ENCODE data around the gene PGGHG.
A peak's percentile ranks its signal among the peaks of the same experiment; 100 is the strongest.
"Not testable (repeated sequence)": the region's sequence is repeated elsewhere in the genome, so short reads cannot be mapped to it uniquely, and the experiment has no call there.

PGGHG gene

DNA sequence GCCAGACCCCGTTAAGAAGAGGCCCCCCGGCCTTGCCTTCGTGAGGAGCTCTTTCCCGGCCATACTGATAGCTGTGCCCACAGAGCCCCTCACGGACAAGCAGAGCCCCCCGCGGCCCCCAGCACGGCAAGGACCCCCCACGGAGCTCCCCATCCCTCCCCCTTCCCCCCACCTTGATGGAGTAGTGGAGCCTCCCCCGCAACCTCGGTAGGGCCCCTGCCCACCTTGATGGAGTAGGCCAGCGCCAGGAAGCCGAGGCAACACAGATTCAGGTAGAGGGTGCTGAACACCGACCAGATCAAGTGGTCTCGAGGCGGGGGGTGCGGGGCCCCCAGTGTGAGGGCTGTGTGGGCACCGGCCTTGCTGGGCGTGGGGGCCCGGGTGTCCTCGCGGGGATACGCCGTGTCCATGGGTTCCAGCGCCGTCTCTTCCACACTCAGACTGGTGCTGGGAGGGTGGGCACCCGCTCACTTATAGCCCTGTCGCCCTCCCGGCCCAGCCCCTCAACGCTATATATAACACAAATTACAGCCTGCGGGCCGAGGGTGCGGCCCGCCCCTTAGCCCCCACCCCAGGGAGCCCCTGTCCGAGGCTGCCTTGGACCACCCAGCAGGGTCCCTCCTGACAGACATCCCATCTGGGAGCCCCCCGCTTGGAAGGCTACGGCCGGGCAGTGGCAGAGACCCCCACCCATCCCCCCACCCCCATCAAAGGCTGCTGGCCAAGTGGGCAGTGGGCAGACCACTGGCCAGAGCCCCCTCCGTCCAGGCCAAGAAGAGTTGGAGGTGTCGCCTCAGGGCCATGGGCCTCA lies 10.4 kb downstream of the PGGHG start, which contains the start of gene IFITM5:
Gene IFITM5 (minus strand): TSS at position 446 of the 811 bp plus-strand sequence. CDS start 36 bp downstream, at position 410.
- DNase-seq = no peak

DNA sequence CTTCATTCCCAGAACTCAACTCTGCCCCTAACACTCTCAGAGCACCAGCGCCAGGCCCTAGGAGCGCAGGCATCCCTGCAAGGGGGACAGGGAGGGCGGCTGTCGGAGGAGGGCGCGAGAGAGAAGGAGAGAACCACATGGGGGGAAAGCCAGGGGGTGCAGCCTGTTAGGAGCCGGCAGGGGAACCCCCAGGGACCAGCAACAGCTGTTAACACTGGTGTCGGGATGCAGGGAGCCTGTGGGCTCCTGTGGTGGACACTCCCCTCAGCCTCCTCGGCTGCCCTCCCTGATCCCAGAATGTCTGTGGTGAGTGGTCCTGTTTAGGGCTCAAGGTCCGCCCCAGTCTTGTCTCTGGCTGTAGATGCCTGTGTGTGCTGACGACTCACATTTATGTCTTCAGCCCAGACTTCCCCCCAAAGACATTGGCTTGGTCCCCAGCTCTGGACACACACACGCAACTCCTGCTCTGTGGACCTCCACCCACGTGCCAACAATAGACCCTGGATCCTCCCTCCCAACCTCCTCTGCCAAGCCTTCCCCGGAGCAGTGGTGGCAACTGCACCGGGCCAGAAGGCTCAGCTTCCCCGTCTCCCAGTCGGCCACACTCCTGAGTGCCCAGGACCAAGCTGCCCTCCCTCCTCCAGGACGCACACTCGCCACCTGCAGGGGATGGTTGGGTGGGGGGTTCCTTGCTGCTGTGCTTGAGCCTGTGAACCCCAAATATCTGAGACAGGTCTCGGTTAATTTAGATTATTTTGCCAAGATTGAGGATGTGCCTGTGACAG lies 11.2 kb downstream of the PGGHG start:
- no peak for DNase-seq

GRCh38 chr11:303363-303762 lies 14.4 kb downstream of the PGGHG start:
- no peak for DNase-seq

- no peak for DNase-seq
Measured at GRCh38 chr11:304061-304506, 15.2 kb downstream of the PGGHG start.

- DNase-seq = peak; percentile 6 to 42 (median 33)
Measured at GRCh38 chr11:304915-305843, 16.3 kb downstream of the PGGHG start.

GRCh38 chr11:305844-306211 lies 16.9 kb downstream of the PGGHG start:
- no peak for DNase-seq

DNA sequence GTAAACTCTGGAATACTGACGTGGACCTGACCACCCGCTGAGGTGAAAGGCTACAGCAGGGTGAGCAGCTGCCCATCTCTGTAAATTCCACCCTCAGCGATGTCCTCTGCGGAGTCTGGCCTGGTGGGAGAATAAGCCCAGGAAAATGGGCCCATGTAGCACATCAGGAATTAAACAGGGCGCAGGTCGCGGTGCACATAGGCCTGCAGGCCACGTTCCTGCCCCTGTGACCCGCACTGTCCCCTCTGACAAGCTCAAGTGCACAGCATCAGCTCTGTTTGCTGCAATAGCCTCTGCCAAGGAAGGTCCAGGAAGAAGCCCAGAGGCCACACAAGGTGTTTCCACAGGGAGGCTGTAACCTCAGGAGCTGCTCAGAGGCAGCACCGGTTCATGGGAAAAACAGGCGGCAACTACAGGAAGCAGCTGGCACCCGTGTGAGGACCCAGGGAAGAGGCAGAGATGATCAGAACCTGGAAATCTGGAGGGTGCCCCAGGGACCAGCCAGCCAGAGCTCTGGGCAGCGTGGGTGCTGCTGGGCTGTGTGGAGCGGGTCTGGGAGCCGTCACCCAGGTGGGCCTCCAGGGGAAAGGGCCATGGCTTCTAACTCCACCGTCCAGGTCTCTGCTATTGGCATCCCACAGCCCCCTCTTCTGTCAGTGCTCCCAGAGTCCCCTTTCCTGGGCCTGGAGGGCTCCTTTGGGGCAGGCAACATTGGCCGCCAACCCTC lies 17.9 kb downstream of the PGGHG start:
- DNase-seq = no peak

- not testable (repeated sequence) for DNase-seq
Measured at GRCh38 chr11:307766-308708, 19.1 kb downstream of the PGGHG start, which contains the start of gene IFITM2. Gene IFITM2, plus strand, starts transcription at chr11:307816. Its CDS starts 377 bp downstream, at chr11:308193.

- DNase-seq = not testable (repeated sequence)
Measured at GRCh38 chr11:308740-309665, 20.1 kb downstream of the PGGHG start.

- DNase-seq = not testable (repeated sequence)
Measured at GRCh38 chr11:309979-310572, 21.1 kb downstream of the PGGHG start.

- DNase-seq = not testable (repeated sequence)
Measured at GRCh38 chr11:311013-311748, 22.3 kb downstream of the PGGHG start.

DNA sequence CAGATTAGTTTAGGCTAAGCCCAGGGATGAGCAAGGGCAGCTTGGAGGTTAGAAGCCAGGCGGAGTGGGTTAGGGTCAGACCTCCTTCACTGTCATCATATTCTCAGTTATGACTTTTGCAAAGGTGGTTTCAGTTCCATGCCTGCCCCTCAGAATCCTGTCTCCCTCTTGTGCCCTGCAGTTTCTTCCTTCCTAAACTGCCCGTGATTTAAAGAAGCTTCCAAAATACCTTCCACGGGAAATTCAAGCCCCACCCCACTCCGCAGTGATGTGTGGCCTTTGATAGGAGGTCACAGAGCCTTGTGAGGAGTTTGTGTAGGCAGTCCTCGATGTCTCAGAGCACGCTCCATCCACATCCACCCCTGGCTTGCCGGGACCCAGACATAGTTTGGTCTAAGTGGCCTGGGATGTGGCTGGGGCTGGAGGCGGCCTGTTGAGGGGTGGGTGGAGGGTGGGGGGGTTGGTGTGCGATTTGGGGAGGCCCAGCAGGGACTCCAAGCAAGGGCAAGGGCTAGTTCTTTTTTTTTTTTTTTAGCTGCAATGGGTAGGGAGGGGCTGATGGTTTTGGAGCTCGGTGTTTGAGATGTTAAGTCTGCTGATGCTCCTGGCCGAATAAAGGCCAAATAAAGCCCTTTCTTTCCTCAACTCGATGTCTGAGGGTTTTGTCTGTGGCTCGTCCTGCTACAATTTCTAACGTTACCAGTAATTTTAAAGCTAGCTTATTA lies 23.3 kb downstream of the PGGHG start:
- DNase-seq = no peak

GRCh38 chr11:313304-313786 lies 24.4 kb downstream of the PGGHG start:
- DNase-seq = no peak

GRCh38 chr11:313787-314553 lies 25.0 kb downstream of the PGGHG start, which contains the start of gene IFITM1:
Gene IFITM1, plus strand, starts transcription at chr11:314040. Its CDS starts 131 bp downstream, at chr11:314171.
- peak in 1 of 3 experiments; percentile 36 for DNase-seq

DNA sequence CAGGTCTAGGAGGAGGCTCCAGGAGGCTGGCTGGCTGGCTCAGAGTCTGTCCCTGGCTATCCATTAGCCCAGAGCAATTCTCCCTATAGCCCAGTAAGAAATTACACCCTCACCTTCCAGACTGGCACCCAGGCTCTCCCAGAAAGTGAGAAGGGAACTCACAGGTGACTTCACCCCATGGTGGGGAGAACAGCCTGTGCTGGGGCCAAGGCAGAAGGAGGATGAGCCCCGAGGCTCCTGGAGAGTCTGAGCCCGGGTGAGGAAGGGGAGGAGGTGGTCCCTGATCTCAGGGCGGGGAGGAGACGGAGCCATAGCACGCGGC lies 25.6 kb downstream of the PGGHG start:
- not testable (repeated sequence) for DNase-seq

DNA sequence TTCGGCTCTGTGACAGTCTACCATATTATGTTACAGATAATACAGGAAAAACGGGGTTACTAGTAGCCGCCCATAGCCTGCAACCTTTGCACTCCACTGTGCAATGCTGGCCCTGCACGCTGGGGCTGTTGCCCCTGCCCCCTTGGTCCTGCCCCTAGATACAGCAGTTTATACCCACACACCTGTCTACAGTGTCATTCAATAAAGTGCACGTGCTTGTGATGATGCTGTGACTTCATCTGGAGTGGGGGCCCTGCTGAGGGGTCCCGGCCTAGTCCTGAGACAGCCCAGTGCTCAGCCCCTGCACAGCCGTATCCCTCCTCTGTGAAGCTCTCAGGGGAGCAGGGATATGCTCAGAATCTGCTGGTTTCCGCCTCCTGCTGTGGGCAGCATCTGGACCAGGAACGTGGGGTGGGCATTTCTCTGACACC lies 26.1 kb downstream of the PGGHG start:
- DNase-seq = peak in 1 of 3 experiments; percentile 14

Measured in NCI-H1417 (cell line).